HG03575 (cell line): ENCODE results near the gene ZBED5.

ENCODE experiments used
- ATAC-seq: cut with Tn5 transposase; IDR thresholded peaks from one replicate; pipeline ENCODE4 v1.9.1; 2021; ENCODE audit not compliant: unreplicated experiment, insufficient number of reproducible peaks, low FRiP score; ENCODE audit errors: extremely low read depth

Gene ZBED5

DNA sequence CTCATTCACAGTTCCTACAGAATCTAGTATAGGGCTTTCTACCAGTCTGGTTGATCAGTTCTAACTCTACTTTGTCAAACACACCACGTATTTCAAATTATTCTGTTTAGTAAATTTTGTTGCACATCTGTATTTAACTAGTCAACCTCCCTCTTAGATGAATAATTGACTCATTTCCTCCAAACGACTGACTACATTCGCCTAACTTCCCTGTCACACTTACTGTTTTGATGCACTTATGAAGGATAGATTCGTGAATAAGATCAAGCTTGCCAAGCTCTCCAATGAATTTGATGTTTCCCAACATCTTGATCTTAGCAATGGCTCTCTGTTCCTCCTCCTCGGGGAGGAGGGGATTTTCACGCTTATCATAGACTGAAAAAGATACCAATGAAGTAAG is 54.2 kb downstream of the ZBED5 start:
- no peak for ATAC-seq
